GM23338 (cell line): ENCODE results near the gene SP2.

Source experiments
- CREB1 ChIP-seq: fragments of 250-450 bp; sonication (Bioruptor Pico); IDR thresholded peaks from 2 replicates; pipeline ENCODE4 v1.5.0; 2020; ENCODE audit warnings: low read depth, mild to moderate bottlenecking, moderate library complexity
- CTCF ChIP-seq, 2 experiments: fragments of 200-600 bp in 1 of 2; sonication (generic) in 1 of 2; conservative IDR thresholded peaks; 2 replicates each; pipeline versions ENCODE4 v1.5.1 to v1.6.1; 2016 to 2017; ENCODE audit warnings: antibody characterized with exemption in 2 of 2, low read depth in 2 of 2, mild to moderate bottlenecking in 2 of 2, moderate library complexity in 1 of 2
- EZH2 ChIP-seq: fragments of 200-600 bp; sonication (generic); IDR thresholded peaks from one replicate; pipeline ENCODE4 v1.8.0; 2017; ENCODE audit warnings: antibody characterized with exemption, mild to moderate bottlenecking, low read depth; ENCODE audit not compliant: unreplicated experiment
- EZH2phosphoT487 ChIP-seq: fragments of 200-600 bp; sonication (generic); IDR thresholded peaks from one replicate; pipeline ENCODE4 v1.8.1; 2018; ENCODE audit warnings: antibody characterized with exemption; ENCODE audit not compliant: unreplicated experiment
- POLR2AphosphoS5 ChIP-seq: IDR thresholded peaks from 2 replicates; pipeline ENCODE4 v1.6.1; 2016; ENCODE audit warnings: antibody characterized with exemption, low read depth
- REST ChIP-seq: IDR thresholded peaks from one replicate; pipeline ENCODE4 v1.6.1; 2018; ENCODE audit warnings: antibody characterized with exemption; ENCODE audit not compliant: unreplicated experiment

GRCh38 chr17:47864791-47865216 is 31.2 kb upstream of the SP2 start:
- TF ChIP-seq POLR2AphosphoS5: no peak
- TF ChIP-seq CTCF (conservative IDR thresholded peaks at IDR 0.05; ENCODE audit: low read depth in 2 of 2): no peak
- no peak for TF ChIP-seq EZH2
- TF ChIP-seq REST: no peak
- no peak for TF ChIP-seq CREB1
- no peak for TF ChIP-seq EZH2phosphoT487
